ENCODE results near the gene JOSD1.

DNA sequence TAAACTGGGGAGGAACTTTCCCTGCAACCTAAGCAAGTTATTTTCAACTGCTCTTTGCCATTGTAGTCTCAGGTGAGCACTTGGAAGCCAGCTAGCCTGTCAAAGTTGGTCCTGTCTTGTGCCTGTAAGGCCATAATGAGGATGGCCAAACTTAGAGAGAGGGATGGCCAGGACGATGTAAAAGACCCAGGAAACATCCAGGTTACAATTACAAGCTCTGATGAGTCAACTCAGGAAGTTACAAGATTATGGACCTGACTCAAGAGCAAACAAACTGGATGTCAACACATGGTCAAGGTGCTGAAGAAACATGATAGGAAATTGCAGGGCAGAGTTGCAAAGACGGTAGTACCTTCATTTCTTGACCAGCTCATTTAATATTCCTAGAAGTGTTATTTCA lies 6.6 kb upstream of the JOSD1 start:
- TF ChIP-seq EZH2phosphoT487 (IDR thresholded peaks at IDR 0.05; ENCODE audit: insufficient read depth, low read depth) (no peak), EZH2 (IDR thresholded peaks at IDR 0.05; ENCODE audit: insufficient read depth, poor library complexity, severe bottlenecking) (no peak)
